NCI-H774 (cell line): Measurements from ENCODE around the gene ZNRF2.
"Not testable (repeated sequence)": the region's sequence is repeated elsewhere in the genome, so short reads cannot be mapped to it uniquely, and the experiment has no call there.

Source experiments
- DNase-seq: peaks from one replicate; lab custom pipeline; 2025; lab: John Stamatoyannopoulos, UW

ZNRF2 gene

DNA sequence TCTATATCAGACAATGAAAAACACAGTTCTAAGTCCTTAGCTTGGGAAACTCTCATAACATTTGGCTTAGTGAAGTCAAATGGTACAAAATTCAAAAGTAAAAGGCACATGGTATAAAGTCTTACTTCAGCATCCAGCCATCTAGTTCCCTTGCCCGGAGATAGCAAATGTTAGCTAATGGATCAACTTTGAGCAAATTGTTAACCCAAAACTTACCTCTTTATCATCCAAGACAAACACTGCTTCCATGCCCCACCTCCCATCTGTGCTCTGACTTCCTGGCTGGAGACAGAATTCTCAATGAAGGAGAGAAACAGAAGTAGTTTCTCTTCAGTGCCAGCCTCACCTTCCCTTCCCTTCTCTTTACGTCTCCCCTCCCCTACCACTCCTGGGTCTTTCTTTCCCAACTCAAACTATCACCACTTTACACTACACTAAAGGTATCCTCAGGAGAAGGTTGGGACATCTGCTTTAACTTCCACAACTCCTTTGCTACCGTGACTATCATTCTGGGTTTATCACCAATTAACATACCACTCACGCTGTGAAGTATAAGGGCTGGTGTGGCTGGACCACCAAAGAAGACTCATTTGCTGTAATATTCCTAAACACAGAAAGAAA lies 21.2 kb upstream of the ZNRF2 start:
- DNase-seq = no peak

GRCh38 chr7:30264052-30264451 lies 20.3 kb upstream of the ZNRF2 start:
- no peak for DNase-seq

DNA sequence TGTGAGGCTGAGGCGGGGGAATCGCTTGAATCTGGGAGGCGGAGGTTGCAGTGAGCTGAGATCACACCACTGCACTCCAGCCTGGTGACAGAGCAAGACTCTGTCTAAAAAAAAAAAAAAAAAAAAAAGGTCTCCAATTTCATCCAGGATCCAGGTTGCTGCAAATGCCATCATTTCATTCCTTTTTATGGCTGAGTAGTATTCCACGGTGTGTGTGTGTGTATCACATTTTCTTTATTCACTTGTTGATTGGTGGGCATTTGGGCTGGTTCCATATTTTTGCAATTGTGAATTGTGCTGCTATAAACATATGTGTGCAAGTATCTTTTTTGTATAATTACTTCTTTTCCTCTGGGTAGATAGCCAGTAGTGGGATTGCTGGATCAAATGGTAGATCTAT lies 19.2 kb upstream of the ZNRF2 start:
- not testable (repeated sequence) for DNase-seq

GRCh38 chr7:30266686-30267085 lies 17.7 kb upstream of the ZNRF2 start:
- no peak for DNase-seq

DNA sequence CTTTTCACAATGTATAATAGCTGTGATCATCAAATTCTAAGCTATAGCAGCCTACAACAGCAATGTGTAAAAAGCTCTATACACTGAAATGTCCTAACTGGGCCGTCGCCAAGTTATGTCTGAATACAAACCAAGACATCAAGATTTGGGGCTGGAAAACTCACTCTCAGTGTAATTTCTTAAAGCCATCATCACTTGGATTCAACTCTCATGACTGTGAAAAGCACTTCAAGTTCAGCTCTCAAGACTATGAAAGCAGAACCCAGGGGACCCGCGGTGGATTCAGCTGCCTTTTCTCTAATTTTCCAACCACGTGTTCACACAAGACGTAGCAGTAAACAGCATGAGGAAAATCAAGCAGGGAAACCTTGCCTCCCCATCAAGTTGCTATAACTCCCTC lies 15.8 kb upstream of the ZNRF2 start:
- no peak for DNase-seq

- no peak for DNase-seq
These were observed 14.9 kb upstream of the ZNRF2 start for GRCh38 chr7:30269490-30269889.

GRCh38 chr7:30270921-30271320 lies 13.5 kb upstream of the ZNRF2 start:
- DNase-seq = no peak

- no peak for DNase-seq
These were observed 12.3 kb upstream of the ZNRF2 start for GRCh38 chr7:30272126-30272525.

DNA sequence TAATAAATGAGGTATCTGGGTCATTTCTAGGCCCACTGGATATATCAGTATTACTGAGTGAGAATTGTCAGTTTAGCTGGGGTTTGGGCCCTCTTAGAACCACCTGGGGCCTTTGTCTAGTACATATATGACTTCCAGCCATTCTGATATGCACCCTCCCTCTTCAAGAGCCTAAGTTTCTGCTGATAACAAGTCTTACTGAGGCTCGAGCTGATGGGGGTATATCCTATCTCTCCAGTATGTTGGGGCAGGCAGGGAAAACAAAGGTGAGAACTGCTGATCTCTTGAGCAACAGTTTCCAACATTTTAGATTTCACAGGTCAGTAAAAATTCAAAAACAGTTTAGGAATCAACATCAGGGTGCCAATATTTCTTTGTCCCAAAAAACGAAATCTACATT lies 10.8 kb upstream of the ZNRF2 start:
- no peak for DNase-seq

GRCh38 chr7:30274641-30275040 lies 9.8 kb upstream of the ZNRF2 start:
- no peak for DNase-seq

DNA sequence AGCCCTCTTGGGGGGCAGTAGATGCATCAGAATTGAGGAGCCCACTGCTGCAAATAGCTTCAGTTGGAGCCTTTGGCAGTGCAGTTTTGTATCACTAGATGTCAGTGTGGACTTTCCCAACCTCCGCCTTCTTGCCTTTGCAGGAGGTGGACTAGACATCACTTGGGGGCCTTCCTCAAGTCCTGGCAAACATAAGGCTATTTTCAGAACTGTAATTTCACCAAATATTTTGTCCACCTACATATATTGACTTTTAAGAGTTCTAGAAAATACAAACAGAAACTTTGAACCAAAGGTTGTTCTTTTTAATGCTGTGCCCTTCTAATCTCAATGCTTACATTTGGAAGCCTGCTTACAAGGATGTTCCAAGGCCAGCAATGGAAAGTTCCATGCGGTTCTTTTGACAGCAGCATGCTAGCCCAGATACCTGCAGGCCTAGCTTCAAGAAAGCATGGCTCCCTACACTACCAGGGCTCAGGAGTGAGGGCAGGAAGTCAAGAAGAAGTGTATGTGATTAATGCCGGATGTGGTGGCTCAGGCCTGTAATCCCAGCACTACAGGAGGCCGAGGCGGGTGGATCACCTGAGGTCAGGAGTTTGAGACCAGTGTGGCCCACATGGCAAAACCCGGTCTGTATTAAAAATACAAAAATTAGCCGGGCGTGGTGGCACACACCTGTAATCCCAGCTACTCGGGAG lies 8.0 kb upstream of the ZNRF2 start:
- DNase-seq = no peak

- peak; percentile 22 for DNase-seq
These were observed 6.0 kb upstream of the ZNRF2 start for GRCh38 chr7:30278376-30278775.

GRCh38 chr7:30278849-30279652 lies 5.3 kb upstream of the ZNRF2 start:
- no peak for DNase-seq

GRCh38 chr7:30279653-30279904 lies 4.8 kb upstream of the ZNRF2 start:
- DNase-seq = no peak

DNA sequence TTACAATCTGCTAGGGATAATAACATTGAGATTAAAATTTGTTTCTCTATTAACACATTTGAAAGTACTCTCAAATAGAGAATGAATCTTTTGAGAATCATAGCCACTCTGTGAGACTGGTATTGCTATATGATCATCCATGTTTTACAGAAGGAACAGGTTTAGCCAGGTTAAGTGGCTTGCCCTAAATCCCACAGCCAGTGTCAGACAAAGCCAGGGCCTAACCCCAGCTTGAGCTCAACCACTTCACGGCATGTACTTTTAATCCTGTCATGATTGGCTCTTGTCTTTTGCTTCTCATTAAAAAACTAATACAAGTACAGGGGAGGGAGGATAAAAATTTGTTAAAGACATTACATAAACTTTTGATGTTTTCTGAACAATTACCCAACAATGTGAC lies 3.8 kb upstream of the ZNRF2 start:
- DNase-seq = no peak

DNA sequence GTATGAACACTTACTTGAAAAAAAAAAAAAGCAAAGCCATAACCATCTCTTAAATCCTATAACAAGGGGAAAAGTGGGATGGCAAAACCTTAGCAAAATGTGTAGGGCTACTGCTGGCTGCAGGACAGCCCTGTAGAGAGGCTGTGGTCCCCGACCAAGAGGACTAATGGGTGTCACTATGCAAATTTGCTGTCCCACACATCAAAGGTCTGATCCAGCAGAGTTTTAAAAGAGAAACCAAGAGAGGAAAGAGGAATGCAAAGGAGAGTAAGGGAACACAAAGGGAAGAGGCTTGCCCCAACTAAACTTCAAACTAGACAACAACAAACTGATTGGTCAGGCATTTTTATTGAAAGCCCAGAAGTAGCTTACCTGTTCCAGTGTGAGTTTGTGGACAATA lies 3.1 kb upstream of the ZNRF2 start:
- DNase-seq = no peak

- DNase-seq = no peak
These were observed 2.6 kb upstream of the ZNRF2 start for GRCh38 chr7:30281791-30282190.

DNA sequence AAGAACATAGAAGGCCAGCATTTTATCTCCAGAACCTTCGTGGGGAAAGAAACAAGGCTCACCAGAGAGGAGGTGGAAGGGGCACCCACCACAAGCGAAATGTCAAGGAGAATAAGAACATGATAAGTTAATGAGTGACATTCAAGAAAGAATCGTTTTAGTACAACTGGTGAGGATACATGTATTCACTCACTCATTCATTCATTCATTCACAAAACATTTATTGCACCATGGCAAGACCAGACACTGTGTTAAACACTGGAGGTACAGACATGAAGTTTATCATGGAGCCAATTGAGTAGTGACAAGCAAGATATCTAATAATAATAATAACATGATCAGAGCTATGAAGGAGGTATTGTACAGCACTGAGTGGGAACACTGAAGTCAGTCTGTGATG lies 1.7 kb upstream of the ZNRF2 start:
- no peak for DNase-seq

GRCh38 chr7:30285067-30285535 lies 704 bp downstream of the ZNRF2 start:
- peak; percentile 57 for DNase-seq

- peak; percentile 11 for DNase-seq
These were observed 1.3 kb downstream of the ZNRF2 start for GRCh38 chr7:30285536-30286284.

DNA sequence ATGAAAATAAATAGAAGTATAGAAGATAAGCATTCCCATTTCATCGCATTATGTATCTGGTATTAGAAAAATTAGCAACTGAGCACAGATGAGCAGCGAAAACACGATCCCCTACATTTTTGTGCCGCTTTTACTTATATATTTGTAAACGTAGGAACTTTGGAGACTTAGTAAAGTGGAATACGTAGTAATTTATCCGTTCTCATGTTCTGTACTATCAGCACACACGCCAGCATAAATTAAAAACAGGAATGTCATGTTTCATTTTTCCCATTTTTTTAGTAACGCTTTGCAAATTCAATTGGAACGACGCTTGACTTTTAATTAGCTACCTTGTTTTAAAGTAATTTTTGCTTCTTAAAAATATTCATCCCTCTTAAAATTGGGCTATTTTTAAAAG lies 2.4 kb downstream of the ZNRF2 start:
- DNase-seq = no peak

DNA sequence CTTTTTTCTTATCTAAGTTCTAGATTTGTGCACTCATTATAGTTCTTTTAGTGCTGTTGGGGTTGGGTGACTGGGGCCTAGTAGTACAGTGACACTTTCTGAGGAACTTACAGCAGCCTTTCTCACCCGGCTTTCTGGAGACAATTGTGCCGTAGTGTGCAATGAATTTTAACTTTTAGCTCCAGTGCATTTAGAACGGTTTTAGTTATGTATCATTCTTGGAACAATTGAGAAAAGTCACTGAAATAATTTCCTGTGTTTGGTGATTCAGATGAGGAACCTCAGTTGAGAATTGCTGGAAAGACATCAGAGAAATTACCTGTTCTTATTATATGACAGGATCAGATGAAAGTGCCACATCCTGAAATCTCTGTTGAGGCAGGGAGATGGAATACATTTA lies 3.2 kb downstream of the ZNRF2 start:
- DNase-seq = not testable (repeated sequence)

GRCh38 chr7:30289634-30290033 lies 5.2 kb downstream of the ZNRF2 start:
- DNase-seq = not testable (repeated sequence)
